Myocyte (in vitro differentiated cells): ENCODE measurements around the gene TRIM48. TPM values are rescaled to one million over a fixed set of nuclear protein-coding genes. Genes with fewer than 3 reads are reported as not detected.
"Not testable (repeated sequence)": the region's sequence is repeated elsewhere in the genome, so short reads cannot be mapped to it uniquely, and the experiment has no call there.

Experiments
- DNase-seq: peaks from one replicate; pipeline ENCODE4 v3.0.0-alpha.2; 2012; ENCODE audit warnings: low read depth
- polyA plus RNA-seq: library from polyadenylated mRNA; unstranded; fragments of >200 nt; gene quantifications from one replicate; pipeline ENCODE4 v1.2.1, GENCODE V29; 2012; ENCODE audit warnings: missing spikeins
- total RNA-seq: library from RNA; depleted of rRNA; stranded (reverse); fragments of >200 nt; gene quantifications from 2 replicates; pipeline ENCODE4 v1.2.3, GENCODE V29; 2014

TRIM48 gene, protein sequence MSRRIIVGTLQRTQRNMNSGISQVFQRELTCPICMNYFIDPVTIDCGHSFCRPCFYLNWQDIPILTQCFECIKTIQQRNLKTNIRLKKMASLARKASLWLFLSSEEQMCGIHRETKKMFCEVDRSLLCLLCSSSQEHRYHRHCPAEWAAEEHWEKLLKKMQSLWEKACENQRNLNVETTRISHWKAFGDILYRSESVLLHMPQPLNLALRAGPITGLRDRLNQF
- not detected in 2 replicates for total RNA-seq
- polyA plus RNA-seq, result not detected

DNA sequence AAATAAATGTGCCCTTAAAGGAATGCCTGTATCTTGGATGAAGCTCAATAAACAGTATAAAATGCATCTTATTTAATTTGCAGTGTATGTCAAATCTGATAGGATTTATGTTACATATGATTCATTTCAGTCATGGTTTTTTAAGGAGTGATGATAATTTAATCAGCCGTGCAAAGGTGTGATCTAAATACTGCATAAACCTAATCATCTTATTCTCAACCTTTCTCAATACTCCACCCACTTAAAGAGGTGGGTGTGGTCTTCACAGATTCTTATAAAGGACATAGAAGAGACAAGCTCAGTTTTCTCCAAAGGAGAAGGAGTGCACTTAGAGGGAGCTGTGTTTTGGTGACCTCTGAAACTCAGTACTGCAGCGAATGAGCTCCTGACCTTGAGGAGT, at the start of gene TRIM48:
Gene TRIM48 (plus strand): TSS at position 301 of the 400 bp plus-strand sequence. CDS start 113 bp downstream, outside the sequence.
- not testable (repeated sequence) for DNase-seq

DNA sequence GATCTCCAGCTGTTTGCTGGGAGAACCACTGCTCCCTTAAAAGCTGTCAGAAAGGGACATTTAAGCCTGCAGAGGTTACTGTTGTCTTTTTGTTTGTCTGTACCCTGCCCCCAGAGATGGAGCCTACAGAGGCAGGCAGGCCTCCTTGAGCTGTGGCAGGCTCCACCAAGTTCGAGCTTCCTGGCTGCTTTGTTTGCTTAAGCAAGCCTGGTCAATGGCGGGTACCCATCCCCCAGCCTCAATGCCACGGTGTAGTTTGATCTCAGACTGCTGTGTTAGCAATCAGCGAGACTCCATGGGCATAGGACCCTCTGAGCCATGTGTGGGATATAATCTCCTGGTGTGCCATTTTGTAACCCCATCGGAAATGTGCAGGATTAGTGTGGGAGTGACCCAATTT, 23.6 kb upstream of the TRIM48 start:
- not testable (repeated sequence) for DNase-seq

DNA sequence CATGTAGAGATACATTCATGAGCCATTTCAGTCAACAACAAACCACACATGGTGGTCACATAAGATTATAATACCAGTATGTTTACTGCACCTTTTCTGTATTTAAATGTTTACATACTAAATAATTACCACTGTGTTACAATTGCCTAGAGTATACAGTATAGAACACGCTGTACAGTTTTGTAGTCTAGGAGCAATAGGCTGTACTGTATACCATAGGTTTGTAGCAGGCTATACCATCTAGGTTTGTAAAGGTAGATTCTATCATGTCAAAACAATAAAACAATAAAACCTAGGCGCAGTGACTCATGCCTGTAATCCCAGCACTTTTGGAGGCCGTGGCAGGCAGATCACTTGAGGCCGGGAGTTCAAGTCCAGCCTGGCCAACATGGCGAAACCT, 1.1 kb downstream of the TRIM48 start:
- no peak for DNase-seq

Other genes with a start within 250 kb of the TRIM48 start
- gene OR4A16, start 81.0 kb downstream of the TRIM48 start, total RNA-seq, result not detected in 2 replicates
- gene OR4A15, start 105.8 kb downstream of the TRIM48 start, total RNA-seq, result not detected in 2 replicates